GM18951 (cell line): ENCODE results near the gene ALDH1A2.
"Not testable (repeated sequence)": the region's sequence is repeated elsewhere in the genome, so short reads cannot be mapped to it uniquely, and the experiment has no call there.

Source experiments
- POLR2A ChIP-seq: IDR thresholded peaks from 4 replicates; pipeline ENCODE4 v1.6.1; 2011; ENCODE audit warnings: mild to moderate bottlenecking; ENCODE audit not compliant: insufficient read length, insufficient read depth; ENCODE audit errors: extremely low read depth
- in situ Hi-C: fragments of 300-500 bp; cut with MboI; formaldehyde crosslinking; loops from one replicate; pipeline ENCODE4 v1.12.0; 2022; ENCODE audit warnings: low sequenced_read_pairs, mixed read lengths, inconsistent platforms; ENCODE audit not compliant: unreplicated experiment

The ALDH1A2 gene

DNA sequence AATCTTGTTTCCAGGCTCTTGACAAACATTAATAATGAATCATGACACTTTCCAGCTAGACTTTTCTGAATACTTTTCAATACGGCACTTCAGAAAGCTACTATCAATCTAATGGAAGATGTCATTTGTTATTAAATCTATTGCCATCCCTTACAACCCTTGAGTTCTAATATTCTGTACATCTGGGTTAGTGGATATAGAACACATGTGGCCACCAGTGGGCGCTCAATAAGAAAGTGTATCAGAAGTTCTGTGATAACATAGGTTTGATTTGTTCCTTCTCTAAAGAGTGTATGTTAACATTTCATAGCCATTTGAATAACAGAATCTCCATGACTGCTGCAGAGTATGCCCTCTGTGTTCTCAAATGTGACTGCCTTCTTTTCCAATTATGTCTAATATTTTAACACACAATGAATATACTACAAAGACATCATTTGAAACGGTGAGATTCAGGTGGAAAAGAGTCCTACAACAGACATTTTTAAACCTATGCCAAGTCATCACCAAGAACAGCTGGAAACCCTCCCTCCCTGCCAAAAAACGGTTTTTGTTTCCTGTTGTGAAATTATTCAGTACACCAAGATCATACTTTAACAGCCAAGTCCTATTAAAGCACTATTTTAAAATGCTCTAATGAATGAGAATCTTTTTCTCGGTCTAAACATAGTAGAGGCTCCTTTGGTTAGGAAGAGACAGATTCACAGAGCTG is 22.2 kb downstream of the ALDH1A2 start:
- TF ChIP-seq POLR2A: no peak
- in situ Hi-C loops: no loop called here

DNA sequence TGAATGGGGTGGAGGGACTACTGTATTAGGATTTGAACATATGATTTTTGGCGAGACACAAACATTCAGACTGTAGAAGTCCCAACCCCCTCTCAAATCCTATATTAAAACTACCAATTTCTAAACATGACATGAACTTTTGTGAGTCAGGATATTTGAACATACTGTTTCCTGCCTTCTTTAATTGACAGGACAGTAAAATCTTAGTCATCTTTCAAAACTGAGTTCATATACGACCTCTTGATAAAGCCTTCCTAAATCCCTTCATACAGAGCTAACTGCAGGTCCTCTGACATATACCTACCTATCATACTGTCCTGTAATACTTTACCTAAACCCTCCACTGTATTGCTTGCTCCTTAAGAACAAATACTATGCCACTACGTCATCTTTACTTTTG is 23.5 kb downstream of the ALDH1A2 start:
- TF ChIP-seq POLR2A: no peak
- in situ Hi-C loops: no loop called here

DNA sequence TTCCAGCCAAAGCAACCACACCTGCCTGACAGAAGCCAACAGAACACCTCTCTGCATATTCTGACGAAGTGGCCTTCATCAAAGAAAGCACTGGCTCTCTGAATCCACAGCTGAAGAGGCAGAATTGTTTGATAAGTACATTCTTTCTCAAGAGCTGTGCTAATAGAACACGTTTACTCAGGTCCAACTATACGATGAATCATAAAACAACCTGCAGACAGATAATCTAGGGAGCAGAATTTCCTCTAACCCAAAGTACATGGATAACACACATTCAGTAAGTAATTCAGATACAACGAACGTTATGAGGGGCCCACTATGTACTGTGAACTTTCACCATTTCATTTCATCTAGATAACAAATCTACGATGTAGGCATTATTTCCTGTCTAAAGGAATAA is 25.4 kb downstream of the ALDH1A2 start:
- in situ Hi-C loops: no loop called here

DNA sequence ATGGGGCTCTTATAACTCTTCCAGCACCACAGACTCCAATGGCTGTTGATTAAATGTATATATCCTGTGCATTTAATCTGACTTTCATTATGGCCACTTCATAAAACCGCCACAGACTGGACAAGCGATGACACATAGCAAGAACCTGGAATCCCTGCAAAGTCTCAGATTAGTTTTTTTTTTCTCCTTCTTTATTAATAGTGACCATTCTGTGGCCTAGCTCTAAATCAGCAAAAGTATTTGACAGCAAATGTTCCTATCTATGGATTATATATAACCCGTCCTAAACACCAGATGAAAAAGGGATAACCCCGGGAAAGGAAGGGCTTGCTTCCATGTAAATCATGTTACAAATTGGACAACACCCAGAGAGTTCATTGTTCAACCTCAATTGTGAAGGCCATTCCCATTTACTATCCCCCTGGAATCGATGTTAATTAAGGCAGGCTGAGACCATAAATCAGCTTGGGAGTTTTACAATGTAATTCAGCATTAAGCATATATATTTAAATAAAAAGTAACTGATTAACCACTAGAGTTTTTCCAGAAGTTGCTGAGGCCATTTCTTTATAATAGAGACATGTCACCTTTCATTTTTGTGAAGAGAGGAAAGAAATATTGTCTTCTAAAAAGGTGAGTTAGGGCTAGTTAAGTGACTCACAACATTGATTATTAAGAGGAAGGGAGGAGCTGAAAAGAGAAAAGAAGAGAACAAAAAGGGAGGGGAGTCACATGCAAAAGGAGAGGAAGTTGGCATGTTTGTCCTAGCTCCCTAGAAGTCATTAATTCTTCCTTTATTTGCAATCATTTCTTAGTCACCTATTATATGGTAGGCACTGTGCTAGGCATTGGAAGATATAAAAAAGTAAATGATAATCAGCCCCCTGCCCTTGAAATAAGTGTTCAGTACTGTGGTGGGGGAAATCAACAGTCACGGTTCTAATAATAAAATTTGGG is 26.2 kb downstream of the ALDH1A2 start:
- no peak for TF ChIP-seq POLR2A
- in situ Hi-C loops: no loop called here

More for the DNA sequence above, 25.4 kb downstream of the ALDH1A2 start:
- TF ChIP-seq POLR2A: no peak

DNA sequence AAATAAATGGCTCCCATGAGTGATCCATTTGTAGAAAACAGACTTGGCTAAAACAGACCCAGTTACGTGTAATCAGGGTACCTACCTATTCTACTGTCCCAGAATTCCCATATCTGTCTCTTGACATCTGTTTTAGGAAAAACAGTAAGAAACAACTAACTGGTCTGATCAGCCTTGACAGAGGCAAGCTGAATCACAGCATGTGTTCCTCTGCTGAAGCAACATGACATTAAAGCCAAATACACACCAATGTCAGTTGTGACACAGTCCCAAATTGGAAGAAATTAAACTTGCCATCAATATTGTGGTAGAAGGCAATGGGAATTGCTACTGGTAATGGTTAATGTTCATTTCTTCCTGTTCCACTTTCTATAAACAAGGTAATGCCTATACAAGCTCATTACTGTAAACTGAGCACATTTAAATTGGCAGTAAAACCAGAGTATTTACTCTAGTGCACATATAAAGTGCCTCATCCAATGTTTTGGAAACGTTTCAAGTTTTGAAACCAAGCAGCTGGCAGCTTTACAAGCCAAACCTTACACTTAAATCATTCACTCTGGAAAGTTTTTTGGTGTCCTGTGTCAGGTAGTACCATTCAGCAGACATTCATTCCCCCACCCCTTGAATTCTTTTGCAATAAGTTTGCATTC is 27.0 kb downstream of the ALDH1A2 start:
- in situ Hi-C loops: no loop called here
- TF ChIP-seq POLR2A: no peak

DNA sequence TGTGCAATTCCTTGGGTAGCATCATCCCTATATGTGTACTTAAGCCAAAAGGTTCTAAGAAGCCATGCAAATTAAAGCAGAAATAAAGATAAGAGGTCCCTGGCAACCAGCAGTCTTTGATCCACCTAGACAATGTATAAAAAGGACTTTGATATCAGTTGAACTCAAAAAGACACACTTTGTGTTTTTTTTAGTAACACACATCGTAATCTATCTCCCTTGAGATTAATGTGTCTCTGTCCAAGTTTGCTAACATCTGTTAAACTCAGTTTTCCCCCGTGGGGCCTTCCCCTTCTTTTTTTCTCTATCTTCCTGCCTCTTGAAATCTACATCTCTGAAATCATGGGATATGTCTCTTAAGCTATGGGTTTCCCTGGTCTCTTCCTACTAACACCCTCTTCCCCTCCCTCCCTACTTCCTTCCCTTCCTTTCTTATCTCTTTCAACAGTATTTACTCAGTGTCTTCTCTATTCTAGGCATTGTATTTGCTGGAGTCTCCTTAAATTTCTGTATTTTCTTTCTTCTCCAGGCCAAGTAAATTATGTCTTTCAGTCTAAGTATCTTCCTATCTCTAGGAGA is 27.7 kb downstream of the ALDH1A2 start:
- in situ Hi-C loops: no loop called here
- TF ChIP-seq POLR2A: no peak

DNA sequence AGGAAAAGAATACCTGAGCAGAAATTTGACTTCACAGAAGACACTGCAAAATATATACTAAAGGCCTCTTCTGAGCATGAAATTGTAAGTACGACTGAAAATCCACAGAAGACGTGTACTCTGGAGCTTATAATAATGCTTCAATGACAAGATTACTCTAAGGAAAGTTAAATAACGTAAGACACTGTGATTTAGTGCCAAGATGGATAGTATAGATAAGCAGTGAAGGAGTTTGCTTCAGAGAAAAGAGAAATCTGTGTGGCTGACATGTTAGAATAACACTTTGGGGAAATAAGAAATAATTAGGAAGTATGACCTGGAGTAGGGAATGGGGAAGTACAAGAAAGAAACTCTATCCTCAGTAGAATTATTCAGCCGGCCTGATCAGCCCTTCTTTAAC is 28.9 kb downstream of the ALDH1A2 start:
- in situ Hi-C loops: no loop called here

DNA sequence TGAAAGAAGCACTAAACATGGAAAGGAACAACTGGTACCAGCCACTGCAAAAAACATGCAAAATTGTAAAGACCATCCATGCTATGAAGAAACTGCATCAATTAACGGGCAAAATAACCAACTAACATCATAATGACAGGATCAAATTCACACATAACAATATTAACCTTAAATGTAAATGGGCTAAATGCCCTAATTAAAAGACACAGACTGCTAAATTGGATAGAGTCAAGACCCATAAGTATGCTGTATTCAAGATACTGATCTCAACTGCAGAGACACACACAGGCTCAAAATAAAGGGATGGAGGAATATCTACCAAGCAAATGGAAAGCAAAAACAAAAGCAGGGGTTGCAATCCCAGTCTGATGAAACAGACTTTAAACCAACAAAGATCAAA is 37.1 kb downstream of the ALDH1A2 start:
- in situ Hi-C loops: not testable (repeated sequence)

More for the DNA sequence above, 28.9 kb downstream of the ALDH1A2 start:
- no peak for TF ChIP-seq POLR2A

DNA sequence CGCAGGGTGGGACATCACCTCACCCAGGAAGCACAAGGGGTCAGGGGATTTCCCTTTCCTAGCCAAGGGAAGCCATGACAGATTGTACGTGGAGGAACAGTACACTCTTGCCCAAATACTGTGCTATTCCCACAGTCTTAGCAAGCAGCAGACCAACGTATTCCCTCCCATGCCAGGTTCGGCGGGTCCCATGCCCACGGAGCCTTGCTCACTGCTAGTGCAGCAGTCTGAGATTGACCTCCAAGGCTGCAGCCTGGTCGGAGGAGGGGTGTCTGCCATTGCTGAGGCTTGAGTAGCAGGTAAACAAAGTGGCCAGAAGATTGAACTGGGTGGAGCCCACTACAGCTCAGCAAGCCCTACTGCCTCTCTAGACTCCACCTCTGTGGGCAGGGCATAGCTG is 39.0 kb downstream of the ALDH1A2 start:
- no peak for TF ChIP-seq POLR2A
- in situ Hi-C loops: no loop called here

DNA sequence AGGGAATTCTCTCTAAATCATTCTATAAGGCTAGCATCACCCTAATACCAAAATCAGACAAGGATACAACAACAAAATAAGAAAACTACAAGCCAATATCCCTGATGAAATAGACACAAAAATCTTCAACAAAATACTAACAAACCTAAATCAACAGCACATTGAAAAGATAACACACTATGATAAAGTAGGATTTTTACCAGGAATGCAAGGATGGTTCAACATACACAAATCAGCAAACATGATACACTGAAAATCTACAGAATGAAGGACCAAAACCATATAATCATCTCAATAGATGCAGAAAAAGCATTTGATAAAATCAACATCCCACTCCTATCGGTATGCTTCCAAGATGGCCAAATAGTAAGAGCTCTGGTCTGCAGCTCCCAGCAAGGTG is 39.5 kb downstream of the ALDH1A2 start:
- in situ Hi-C loops: no loop called here
- no peak for TF ChIP-seq POLR2A

DNA sequence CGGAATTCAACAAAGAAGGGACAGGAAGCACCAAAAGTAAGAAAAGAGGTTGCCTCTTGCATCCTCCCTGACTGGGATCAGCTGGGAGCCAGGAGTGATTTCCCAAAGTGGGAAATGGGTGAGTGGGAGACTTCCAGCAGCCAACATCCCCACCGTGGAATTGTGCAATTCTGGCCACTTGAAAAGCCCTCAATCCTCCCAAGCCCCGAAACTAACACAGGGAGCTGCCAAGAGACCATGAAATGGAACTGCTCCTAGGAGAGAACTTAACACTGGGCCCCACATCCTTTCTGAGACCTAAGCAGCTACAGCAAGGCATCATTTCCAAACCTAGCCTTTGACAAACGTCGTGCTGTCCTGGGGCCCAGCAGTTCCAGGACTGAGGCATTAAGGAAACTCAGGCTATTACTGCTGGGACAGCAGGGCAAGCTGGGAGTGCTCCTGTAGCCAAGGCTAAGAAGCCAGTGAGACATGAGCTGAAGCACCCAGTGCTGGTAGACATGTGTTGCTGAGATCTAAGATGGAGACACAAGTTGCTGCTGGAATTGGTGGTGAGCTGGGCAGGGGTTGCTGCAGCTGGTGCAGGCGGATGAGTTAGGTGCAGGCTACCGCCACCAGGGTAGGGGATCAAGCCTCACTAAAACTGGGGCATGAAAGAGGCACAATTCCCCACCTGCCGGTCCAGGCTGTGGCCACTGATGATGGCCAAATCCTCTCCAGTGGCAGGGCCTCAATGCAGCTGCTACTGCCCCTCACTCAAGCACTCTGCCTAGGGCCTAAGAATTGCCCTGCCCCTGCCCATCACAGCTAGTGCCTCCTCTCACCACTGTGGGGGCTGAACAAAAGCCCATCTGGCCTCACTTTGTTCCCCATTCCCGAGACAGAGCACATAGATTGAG is 43.9 kb downstream of the ALDH1A2 start:
- in situ Hi-C loops: no loop called here
- no peak for TF ChIP-seq POLR2A
